Keratinocyte (primary cell): Measurements from ENCODE around the gene ADGRG2. TPM values are rescaled to one million over a fixed set of nuclear protein-coding genes. Genes with fewer than 3 reads are reported as not detected.

Experiments used
- DNase-seq: peaks from one replicate; pipeline ENCODE4 v3.0.0-alpha.2; 2011; ENCODE audit warnings: low read depth, missing footprints, low spot score
- FAIRE-seq: peaks from 2 replicates; lab custom pipeline; 2011; peaks lifted over from hg19 to GRCh38; lab: Jason Lieb, UNC
- H2AFZ ChIP-seq: 2 replicates; pipeline ENCODE4 v1.6.0; 2012; ENCODE audit warnings: low read length, control low read depth, inconsistent platforms; ENCODE audit not compliant: control insufficient read depth
- H3K27ac ChIP-seq: 2 replicates; pipeline ENCODE4 v1.5.1; 2011; ENCODE audit warnings: low read length; ENCODE audit not compliant: control insufficient read depth, insufficient read depth
- H3K27me3 ChIP-seq: 3 replicates; pipeline ENCODE4 v1.6.0; 2011; ENCODE audit warnings: low read length; ENCODE audit not compliant: control insufficient read depth, insufficient read depth; ENCODE audit errors: extremely low read depth
- H3K36me3 ChIP-seq, 2 experiments: 2 replicates in 1 of 2; 3 replicates in 1 of 2; pipeline ENCODE4 v1.5.1; 2011; ENCODE audit warnings: low read length in 2 of 2, mild to moderate bottlenecking in 1 of 2; ENCODE audit not compliant: control insufficient read depth in 2 of 2, insufficient read depth in 2 of 2; ENCODE audit errors: extremely low read depth in 1 of 2
- H3K4me1 ChIP-seq: 3 replicates; pipeline ENCODE4 v1.5.1; 2011; ENCODE audit warnings: low read length; ENCODE audit not compliant: control insufficient read depth, insufficient read depth; ENCODE audit errors: extremely low read depth
- H3K4me2 ChIP-seq: 3 replicates; pipeline ENCODE4 v1.6.0; 2011; ENCODE audit warnings: low read depth, low read length; ENCODE audit not compliant: control insufficient read depth, insufficient read depth; ENCODE audit errors: extremely low read depth
- H3K4me3 ChIP-seq, 3 experiments: fragments of 200-600 bp in 1 of 3; sonication (generic) in 1 of 3; 2 replicates in 2 of 3; 3 replicates in 1 of 3; pipeline ENCODE4 v1.5.1; 2011 to 2016; ENCODE audit warnings: low read length in 3 of 3, mild to moderate bottlenecking in 3 of 3, control low read depth in 2 of 3, inconsistent platforms in 1 of 3, low read depth in 1 of 3, mixed read lengths in 1 of 3, mixed run types in 1 of 3, moderate library complexity in 1 of 3; ENCODE audit not compliant: control insufficient read depth in 2 of 3, insufficient read depth in 2 of 3; ENCODE audit errors: extremely low read depth in 1 of 3
- H3K79me2 ChIP-seq: 2 replicates; pipeline ENCODE4 v1.6.0; 2012; ENCODE audit warnings: low read length; ENCODE audit not compliant: control insufficient read depth, insufficient read depth
- H3K9ac ChIP-seq: 3 replicates; pipeline ENCODE4 v1.6.0; 2011; ENCODE audit warnings: low read length; ENCODE audit not compliant: control insufficient read depth, insufficient read depth; ENCODE audit errors: extremely low read depth
- H3K9me1 ChIP-seq: 3 replicates; pipeline ENCODE4 v1.6.0; 2011; ENCODE audit warnings: low read length; ENCODE audit not compliant: control insufficient read depth, insufficient read depth; ENCODE audit errors: extremely low read depth
- H3K9me3 ChIP-seq: 2 replicates; pipeline ENCODE4 v1.5.1; 2012; ENCODE audit warnings: low read depth, low read length; ENCODE audit not compliant: control insufficient read depth
- H4K20me1 ChIP-seq: 3 replicates; pipeline ENCODE4 v1.6.0; 2011; ENCODE audit warnings: low read length; ENCODE audit not compliant: control insufficient read depth, insufficient read depth; ENCODE audit errors: extremely low read depth
- CTCF ChIP-seq, 3 experiments: IDR thresholded peaks in 1 of 3; conservative IDR thresholded peaks in 1 of 3; optimal IDR thresholded peaks in 1 of 3; 2 replicates in 2 of 3; 3 replicates in 1 of 3; pipeline versions ENCODE3 to v1.5.1; 2011; ENCODE audit warnings: low read length in 3 of 3, mild to moderate bottlenecking in 3 of 3, moderate library complexity in 2 of 3, control low read depth in 1 of 3, inconsistent platforms in 1 of 3; ENCODE audit not compliant: insufficient read depth in 2 of 3; ENCODE audit errors: extremely low read depth in 1 of 3
- EZH2 ChIP-seq: IDR thresholded peaks from one replicate; pipeline ENCODE4 v1.6.1; 2012; ENCODE audit warnings: inconsistent platforms, mild to moderate bottlenecking, low read length, moderate library complexity
- dilution Hi-C: fragments of 300-500 bp; cut with MboI; formaldehyde crosslinking; loops from one replicate; pipeline ENCODE4 v1.7.0; 2020; ENCODE audit warnings: low sequenced_read_pairs; ENCODE audit not compliant: extremely low pct_ligation_motif_present
- polyA plus RNA-seq, 5 experiments: library from polyadenylated mRNA; depleted of rRNA in 3 of 5; stranded (reverse) in 3 of 5; stranded (forward) in 1 of 5; unstranded in 1 of 5; fragments of >200 nt; gene quantifications; 1 replicate in 1 of 5; 2 replicates in 3 of 5; 3 replicates in 1 of 5; pipeline versions ENCODE4 v1.2.1 to v1.2.3, GENCODE V29; 2011 to 2012; ENCODE audit warnings: missing spikeins in 2 of 5, low read depth in 1 of 5, low replicate concordance in 1 of 5

Gene ADGRG2
- polyA plus RNA-seq, 1 donor (not counting 4 experiments of a cell fraction or from before 2014, with no cell fraction given) = 0.20 TPM

- Histone ChIP-seq H3K27ac (no peak overlapping the region), H3K79me2 (peaks cover 9% of the 10 kb centered on the region), H3K4me1 (peaks cover 28% of the 10 kb centered on the region), H3K9ac (no peak overlapping the region), H3K36me3 (no peaks in the 10 kb centered on the region), H3K9me3 (no peaks in the 10 kb centered on the region), H2AFZ (peak overlapping the region; percentile 20), H3K4me2 (peak overlapping the region; percentile 57), H4K20me1 (no peaks in the 10 kb centered on the region), H3K4me3 (peak overlapping the region in 1 of 3 experiments; percentile 26), H3K9me1 (no peaks in the 10 kb centered on the region), H3K27me3 (no peaks in the 10 kb centered on the region)
- DNase-seq (no peak), FAIRE-seq (peak; percentile 26)
- dilution Hi-C loops = no loop called here
- TF ChIP-seq EZH2 = no peak
- TF ChIP-seq CTCF (optimal IDR thresholded peaks at IDR 0.05 in 1 of 3, IDR thresholded peaks at IDR 0.05 in 1 of 3, conservative IDR thresholded peaks at IDR 0.05 in 1 of 3; ENCODE audit: extremely low read depth in 1 of 3, insufficient read depth in 2 of 3, low read length in 3 of 3) = no peak
Observed at GRCh38 chrX:18964026-18964425, 158.2 kb downstream of the ADGRG2 start.

- Histone ChIP-seq H3K27ac (no peak overlapping the region), H3K79me2 (peaks cover 9% of the 10 kb centered on the region), H3K4me3 (no peak overlapping the region), H3K36me3 (no peaks in the 10 kb centered on the region), H3K4me2 (peak overlapping the region; percentile 9), H3K4me1 (peaks cover 28% of the 10 kb centered on the region), H2AFZ (no peak overlapping the region), H3K9me1 (no peaks in the 10 kb centered on the region), H4K20me1 (no peaks in the 10 kb centered on the region), H3K9ac (no peak overlapping the region), H3K9me3 (no peaks in the 10 kb centered on the region), H3K27me3 (no peaks in the 10 kb centered on the region)
- dilution Hi-C loops = no loop called here
- no peak for TF ChIP-seq CTCF (optimal IDR thresholded peaks at IDR 0.05 in 1 of 3, IDR thresholded peaks at IDR 0.05 in 1 of 3, conservative IDR thresholded peaks at IDR 0.05 in 1 of 3; ENCODE audit: extremely low read depth in 1 of 3, insufficient read depth in 2 of 3, low read length in 3 of 3)
- TF ChIP-seq EZH2 = no peak
- DNase-seq (no peak), FAIRE-seq (no peak)
Observed at GRCh38 chrX:18962329-18962728, 159.9 kb downstream of the ADGRG2 start.
